Endothelial cell of umbilical vein (primary cell): ENCODE results near the gene COQ2. TPM values are rescaled to one million over a fixed set of nuclear protein-coding genes. Genes with fewer than 3 reads are reported as not detected.

Source experiments
- BruUV-seq: library from RNA; stranded (reverse); fragments of 400-500 nt; replicated peaks from 2 replicates; lab custom pipeline; 2021; lab: Mats Ljungman, UMichigan
- CTCF ChIA-PET: fragments of 300-600, 350-600 bp; sonication (Branson Sonifier 250); formaldehyde crosslinking; loops from one replicate; lab custom pipeline; 2021; ENCODE audit warnings: antibody characterized with exemption, inconsistent platforms; lab: Charles Lee
- POLR2A ChIA-PET: fragments of 300-600, 350-600 bp; sonication (Branson Sonifier 250); formaldehyde crosslinking; loops from one replicate; lab custom pipeline; 2021; ENCODE audit warnings: antibody characterized with exemption, inconsistent platforms; lab: Charles Lee
- DNase-seq: peaks from one replicate; pipeline ENCODE4 v3.0.0-alpha.2; 2011; ENCODE audit warnings: low read depth, low spot score
- FAIRE-seq: peaks from 2 replicates; lab custom pipeline; 2011; peaks lifted over from hg19 to GRCh38; lab: Jason Lieb, UNC
- H2AFZ ChIP-seq: 2 replicates; pipeline ENCODE4 v1.6.0; 2012; ENCODE audit warnings: low read depth, low read length, control low read depth, inconsistent platforms
- H3K27ac ChIP-seq: 2 replicates; pipeline ENCODE4 v1.5.1; 2011; ENCODE audit warnings: low read depth, mild to moderate bottlenecking, control low read depth, low read length, moderate library complexity; ENCODE audit not compliant: insufficient read depth
- H3K27me3 ChIP-seq, 2 experiments: 2 replicates each; pipeline versions ENCODE4 v1.6.0 to v1.6.1; 2011; ENCODE audit warnings: low read length in 2 of 2, mixed read lengths in 1 of 2; ENCODE audit not compliant: control insufficient read depth in 2 of 2, insufficient read depth in 2 of 2
- H3K36me3 ChIP-seq, 2 experiments: 2 replicates in 1 of 2; 3 replicates in 1 of 2; pipeline ENCODE4 v1.5.1; 2011; ENCODE audit warnings: low read length in 2 of 2, mild to moderate bottlenecking in 1 of 2, moderate library complexity in 1 of 2; ENCODE audit not compliant: control insufficient read depth in 2 of 2, insufficient read depth in 2 of 2; ENCODE audit errors: extremely low read depth in 1 of 2
- H3K4me1 ChIP-seq: 3 replicates; pipeline ENCODE4 v1.5.1; 2011; ENCODE audit warnings: mild to moderate bottlenecking, low read length; ENCODE audit not compliant: control insufficient read depth, insufficient read depth; ENCODE audit errors: extremely low read depth
- H3K4me2 ChIP-seq: 2 replicates; pipeline ENCODE4 v1.6.1; 2011; ENCODE audit warnings: low read length, control low read depth, mixed read lengths; ENCODE audit not compliant: insufficient read depth
- H3K4me3 ChIP-seq, 3 experiments: fragments of 200-600 bp in 1 of 3; sonication (generic), shearing (Covaris generic) in 1 of 3; replicated peaks in 1 of 3; 2 replicates each; pipeline ENCODE4 v1.5.1; 2011 to 2016; ENCODE audit warnings: control low read depth in 3 of 3, low read length in 3 of 3, mild to moderate bottlenecking in 2 of 3, inconsistent platforms in 1 of 3, low read depth in 1 of 3, moderate library complexity in 1 of 3; ENCODE audit not compliant: insufficient read depth in 1 of 3
- H3K79me2 ChIP-seq: 2 replicates; pipeline ENCODE4 v1.6.0; 2012; ENCODE audit warnings: low read length, inconsistent platforms; ENCODE audit not compliant: control insufficient read depth, insufficient read depth
- H3K9ac ChIP-seq: replicated peaks from 2 replicates; pipeline ENCODE3; 2011; ENCODE audit warnings: low read length, control low read depth; ENCODE audit not compliant: insufficient read depth; ENCODE audit errors: extremely low read depth
- H3K9me1 ChIP-seq: replicated peaks from 3 replicates; pipeline ENCODE4 v1.6.0; 2011; ENCODE audit warnings: mild to moderate bottlenecking, low read length; ENCODE audit not compliant: control insufficient read depth, insufficient read depth; ENCODE audit errors: extremely low read depth
- H3K9me3 ChIP-seq: replicated peaks from 2 replicates; pipeline ENCODE4 v1.5.1; 2012; ENCODE audit warnings: low read length, inconsistent platforms; ENCODE audit not compliant: control insufficient read depth, insufficient read depth
- H4K20me1 ChIP-seq: replicated peaks from 2 replicates; pipeline ENCODE3; 2011; ENCODE audit warnings: mild to moderate bottlenecking, low read length; ENCODE audit not compliant: control insufficient read depth, insufficient read depth; ENCODE audit errors: extremely low read depth
- EZH2 ChIP-seq: IDR thresholded peaks from 2 replicates; pipeline ENCODE4 v1.6.1; 2012; ENCODE audit warnings: borderline replicate concordance, low read depth, mild to moderate bottlenecking, moderate library complexity, low read length, inconsistent platforms; ENCODE audit not compliant: severe bottlenecking
- FOS ChIP-seq: IDR thresholded peaks from 2 replicates; pipeline ENCODE4 v1.6.1; 2011; ENCODE audit warnings: mild to moderate bottlenecking, low read length, moderate library complexity, borderline replicate concordance; ENCODE audit not compliant: insufficient read depth
- GATA2 ChIP-seq: IDR thresholded peaks from 2 replicates; pipeline ENCODE4 v1.7.0; 2011; ENCODE audit warnings: low read depth, mild to moderate bottlenecking, moderate library complexity, mixed read lengths, low read length; ENCODE audit not compliant: insufficient read length, insufficient read depth
- JUN ChIP-seq: IDR thresholded peaks from 2 replicates; pipeline ENCODE4 v1.6.1; 2011; ENCODE audit warnings: borderline replicate concordance, low read depth; ENCODE audit not compliant: insufficient read length, insufficient read depth
- MYC ChIP-seq: IDR thresholded peaks from one replicate; pipeline ENCODE4 v1.6.1; 2011; ENCODE audit warnings: mild to moderate bottlenecking, low read depth, low read length
- POLR2A ChIP-seq: IDR thresholded peaks from 2 replicates; pipeline ENCODE4 v1.6.1; 2012; ENCODE audit warnings: low read depth, mild to moderate bottlenecking, control low read depth, low read length
- POLR2AphosphoS5 ChIP-seq: IDR thresholded peaks from 2 replicates; pipeline ENCODE4 v1.6.1; 2012; ENCODE audit warnings: low read depth, mild to moderate bottlenecking, control low read depth, low read length, moderate library complexity; ENCODE audit not compliant: insufficient read depth
- dilution Hi-C: fragments of 300-500 bp; cut with MboI; formaldehyde crosslinking; loops from one replicate; pipeline ENCODE4 v1.15.0; 2019; ENCODE audit warnings: low sequenced_read_pairs; ENCODE audit not compliant: extremely low pct_ligation_motif_present
- intact Hi-C: fragments of 100-400 bp; cut with micrococcal nuclease; formaldehyde crosslinking; loops from one replicate; pipeline ENCODE4 v1.10.0; 2022
- polyA plus RNA-seq, 4 experiments: library from polyadenylated mRNA; depleted of rRNA in 3 of 4; stranded (reverse) in 3 of 4; unstranded in 1 of 4; fragments of >200 nt; gene quantifications; 2 replicates each; pipeline versions ENCODE4 v1.2.1 to v1.2.3, GENCODE V29; 2011 to 2012; ENCODE audit warnings: missing spikeins in 1 of 4
- total RNA-seq: library from RNA; stranded (reverse); gene quantifications from 2 replicates; pipeline ENCODE4 v1.2.3, GENCODE V29; 2021
- TF ChIP-seq, protein P1 (sequence below), 2 donors: IDR thresholded peaks; 1 replicate in 1 of 2; 2 replicates in 1 of 2; pipeline ENCODE4 v1.5.1; 2011; ENCODE audit warnings: low read length in 2 of 2, mild to moderate bottlenecking in 2 of 2, moderate library complexity in 2 of 2, control low read depth in 1 of 2, inconsistent platforms in 1 of 2, low read depth in 1 of 2; ENCODE audit not compliant: insufficient read depth in 1 of 2; ENCODE audit errors: extremely low read depth in 1 of 2
- TF ChIP-seq, protein P2 (sequence below): IDR thresholded peaks from 2 replicates; pipeline ENCODE4 v1.6.1; 2011; ENCODE audit not compliant: insufficient read depth, insufficient read length

Gene COQ2
- total and polyA plus RNA-seq, 2 donors (not counting 3 experiments of a cell fraction or from before 2014, with no cell fraction given) = 25.5 to 28.0 TPM

DNA sequence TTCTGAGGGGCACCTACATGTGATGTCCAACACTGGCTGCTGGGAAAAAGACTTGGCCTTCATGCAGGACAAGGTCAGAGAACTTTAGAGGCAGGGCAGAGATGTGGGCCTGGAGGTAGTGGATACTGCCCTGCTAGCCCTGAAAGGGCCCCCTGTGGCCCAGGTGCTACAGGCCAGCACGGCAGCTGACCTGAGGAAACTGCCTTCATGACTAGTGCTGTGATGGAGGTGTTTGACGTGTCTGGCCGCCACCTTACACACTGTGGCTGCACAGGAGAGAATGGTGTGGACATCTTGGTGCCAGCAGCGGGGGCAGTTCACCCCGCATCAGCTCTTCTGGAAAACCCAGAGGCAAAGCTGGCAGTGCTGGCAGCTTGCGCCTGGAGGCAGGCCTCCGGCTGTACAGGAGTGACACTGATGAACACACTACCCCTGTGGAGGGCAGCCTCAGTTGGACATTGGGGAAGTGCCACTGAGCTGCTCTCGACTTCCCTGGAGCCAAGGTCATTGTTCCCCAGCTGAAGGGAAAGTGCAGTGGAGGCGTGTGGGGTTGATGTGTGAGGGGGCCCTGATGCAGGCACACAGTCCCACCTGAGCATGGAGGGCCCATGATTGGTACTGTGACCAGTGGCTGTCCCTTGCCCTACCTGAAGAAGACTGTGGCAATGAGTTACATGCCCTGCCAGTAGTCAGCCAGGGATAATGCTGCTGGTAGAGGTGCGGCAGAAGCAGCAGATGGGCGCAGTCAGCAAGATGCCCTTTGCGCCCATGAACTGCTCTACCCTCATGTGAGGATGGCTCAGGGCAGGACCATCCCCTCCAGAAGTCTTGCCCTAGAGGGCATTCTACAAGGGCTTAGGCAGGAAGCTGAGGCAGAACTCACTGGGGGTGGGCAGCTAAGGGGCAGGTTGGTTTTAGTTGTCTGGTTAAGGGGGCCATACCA, 36.9 kb downstream of the COQ2 start:
- intact Hi-C loops = no loop called here
- Histone ChIP-seq H3K79me2 (no peaks in the 10 kb centered on the region), H4K20me1 (no peaks in the 10 kb centered on the region), H2AFZ (no peak overlapping the region), H3K4me3 (no peak overlapping the region), H3K27me3 (no peaks in the 10 kb centered on the region), H3K9me3 (no peaks in the 10 kb centered on the region), H3K4me1 (no peaks in the 10 kb centered on the region), H3K4me2 (no peak overlapping the region), H3K9me1 (no peaks in the 10 kb centered on the region), H3K36me3 (no peaks in the 10 kb centered on the region), H3K9ac (no peak overlapping the region), H3K27ac (no peak overlapping the region)
- no TSS peak for BruUV-seq
- no peak for FAIRE-seq
- POLR2A ChIA-PET = interaction anchor here (1.0 kb wide), 1 partner anchor 181 kb away, joined by 3 read pairs; no protein-coding TSS in a partner anchor
- DNase-seq = no peak
- TF ChIP-seq FOS (no peak), GATA2 (no peak), JUN (no peak), POLR2A (no peak), POLR2AphosphoS5 (no peak), EZH2 (no peak), MYC (no peak)
- TF ChIP-seq, protein P1, sequence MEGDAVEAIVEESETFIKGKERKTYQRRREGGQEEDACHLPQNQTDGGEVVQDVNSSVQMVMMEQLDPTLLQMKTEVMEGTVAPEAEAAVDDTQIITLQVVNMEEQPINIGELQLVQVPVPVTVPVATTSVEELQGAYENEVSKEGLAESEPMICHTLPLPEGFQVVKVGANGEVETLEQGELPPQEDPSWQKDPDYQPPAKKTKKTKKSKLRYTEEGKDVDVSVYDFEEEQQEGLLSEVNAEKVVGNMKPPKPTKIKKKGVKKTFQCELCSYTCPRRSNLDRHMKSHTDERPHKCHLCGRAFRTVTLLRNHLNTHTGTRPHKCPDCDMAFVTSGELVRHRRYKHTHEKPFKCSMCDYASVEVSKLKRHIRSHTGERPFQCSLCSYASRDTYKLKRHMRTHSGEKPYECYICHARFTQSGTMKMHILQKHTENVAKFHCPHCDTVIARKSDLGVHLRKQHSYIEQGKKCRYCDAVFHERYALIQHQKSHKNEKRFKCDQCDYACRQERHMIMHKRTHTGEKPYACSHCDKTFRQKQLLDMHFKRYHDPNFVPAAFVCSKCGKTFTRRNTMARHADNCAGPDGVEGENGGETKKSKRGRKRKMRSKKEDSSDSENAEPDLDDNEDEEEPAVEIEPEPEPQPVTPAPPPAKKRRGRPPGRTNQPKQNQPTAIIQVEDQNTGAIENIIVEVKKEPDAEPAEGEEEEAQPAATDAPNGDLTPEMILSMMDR (IDR thresholded peaks at IDR 0.05; ENCODE audit: extremely low read depth in 1 of 2, insufficient read depth in 1 of 2, low read depth in 1 of 2, low read length in 2 of 2) = no peak
- TF ChIP-seq, protein P2, sequence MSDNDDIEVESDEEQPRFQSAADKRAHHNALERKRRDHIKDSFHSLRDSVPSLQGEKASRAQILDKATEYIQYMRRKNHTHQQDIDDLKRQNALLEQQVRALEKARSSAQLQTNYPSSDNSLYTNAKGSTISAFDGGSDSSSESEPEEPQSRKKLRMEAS = no peak
- dilution Hi-C loops = no loop called here
- CTCF ChIA-PET = interaction anchor here (1.1 kb wide), 1 partner anchor 34 kb away, joined by 3 read pairs; no protein-coding TSS in a partner anchor
